ENCODE measurements around the gene KCNG4. TPM values are rescaled to one million over a fixed set of nuclear protein-coding genes. Genes with fewer than 3 reads are reported as not detected.

KCNG4 gene
- total RNA-seq, 2 donors from 2014 or later = not detected

DNA sequence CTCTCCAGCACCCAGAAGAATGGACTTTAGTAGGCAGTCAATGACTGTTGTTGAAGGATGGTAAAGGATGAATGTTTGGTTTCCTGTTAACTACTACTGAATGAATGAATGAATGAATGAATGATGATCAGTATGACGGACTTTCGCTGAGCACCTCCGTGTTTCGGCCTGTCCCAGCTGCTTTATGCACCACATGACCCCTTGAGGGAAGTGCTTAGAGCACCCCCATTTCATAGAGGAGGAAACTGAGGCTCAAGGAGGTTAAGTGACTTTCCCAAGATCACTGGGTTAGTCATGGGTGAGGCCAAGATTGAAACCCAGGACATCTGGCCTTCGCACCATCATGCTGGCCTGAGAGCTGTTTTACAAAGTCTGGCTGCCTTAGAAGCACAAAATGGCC is 6.8 kb downstream of the KCNG4 start:
- no peak for TF ChIP-seq POLR2AphosphoS5 (IDR thresholded peaks at IDR 0.05)
- TF ChIP-seq CTCF (IDR thresholded peaks at IDR 0.05) = no peak
- no peak for TF ChIP-seq POLR2A (IDR thresholded peaks at IDR 0.05)
- intact Hi-C loops (cut with DNase I) = loop anchor here (10.0 kb wide), 1 partner anchor 72 kb away; no protein-coding TSS in a partner anchor
- Histone ChIP-seq H3K9me3 (no peaks in the 10 kb centered on the region), H3K36me3 (no peaks in the 10 kb centered on the region), H3K4me3 (no peak overlapping the region), H3K27ac (no peak overlapping the region), H3K4me1 (replicated peaks) (no peaks in the 10 kb centered on the region), H3K27me3 (replicated peaks; ENCODE audit: insufficient read depth) (no peaks in the 10 kb centered on the region)
- WGBS = 98% methylated on average over 5 of the region's 5 CpGs
- no peak for DNase-seq (ENCODE audit: low spot score)

DNA sequence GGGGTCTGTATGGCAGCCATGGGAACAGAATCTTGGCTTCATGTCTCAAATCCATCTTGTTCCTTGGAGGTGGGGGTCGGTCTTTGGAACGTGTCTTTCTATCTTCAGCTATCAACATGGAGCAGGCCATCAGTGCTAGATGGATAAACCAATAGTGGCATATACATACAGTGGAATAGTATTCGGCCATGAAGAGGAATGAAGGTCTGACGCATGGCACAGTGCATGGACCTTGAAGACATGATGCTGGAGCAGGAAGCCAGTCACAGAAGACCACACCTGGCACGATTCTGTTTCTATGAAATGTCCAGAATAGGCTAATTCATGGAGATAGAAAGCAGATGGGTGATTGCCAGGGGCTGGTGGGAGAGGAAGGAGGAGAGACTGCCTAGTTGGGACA is 7.8 kb downstream of the KCNG4 start:
- TF ChIP-seq POLR2A (IDR thresholded peaks at IDR 0.05) = no peak
- TF ChIP-seq POLR2AphosphoS5 (IDR thresholded peaks at IDR 0.05) = no peak
- no peak for TF ChIP-seq CTCF (IDR thresholded peaks at IDR 0.05)

GRCh38 chr16:84229471-84229870 is 10.3 kb downstream of the KCNG4 start:
- 81% methylated on average over 11 of the region's 11 CpGs for WGBS
- intact Hi-C loops (cut with DNase I) = no loop called here
- Histone ChIP-seq H3K27ac (no peak overlapping the region), H3K4me1 (replicated peaks) (no peaks in the 10 kb centered on the region), H3K9me3 (no peaks in the 10 kb centered on the region), H3K4me3 (no peak overlapping the region), H3K27me3 (replicated peaks; ENCODE audit: insufficient read depth) (no peaks in the 10 kb centered on the region), H3K36me3 (no peaks in the 10 kb centered on the region)
- TF ChIP-seq POLR2A (IDR thresholded peaks at IDR 0.05) (no peak), POLR2AphosphoS5 (IDR thresholded peaks at IDR 0.05) (no peak), CTCF (IDR thresholded peaks at IDR 0.05) (no peak)
- DNase-seq (ENCODE audit: low spot score) = no peak

More for the DNA sequence above, 7.8 kb downstream of the KCNG4 start:
- H3K27ac ChIP-seq = no peak overlapping the region
- 94% methylated on average over 5 of the region's 5 CpGs for WGBS
- intact Hi-C loops (cut with DNase I) = loop anchor here (10.0 kb wide), 1 partner anchor 73 kb away; no protein-coding TSS in a partner anchor
- H3K9me3 ChIP-seq = no peaks in the 10 kb centered on the region
- no peaks in the 10 kb centered on the region for H3K27me3 ChIP-seq (replicated peaks; ENCODE audit: insufficient read depth)
- H3K4me1 ChIP-seq (replicated peaks) = no peaks in the 10 kb centered on the region
- DNase-seq (ENCODE audit: low spot score) = no peak
- no peak overlapping the region for H3K4me3 ChIP-seq
- H3K36me3 ChIP-seq = no peaks in the 10 kb centered on the region

GRCh38 chr16:84228256-84228838 is 11.5 kb downstream of the KCNG4 start:
- no peak overlapping the region for H3K4me3 ChIP-seq
- TF ChIP-seq POLR2A (IDR thresholded peaks at IDR 0.05) (no peak), CTCF (IDR thresholded peaks at IDR 0.05) (no peak), POLR2AphosphoS5 (IDR thresholded peaks at IDR 0.05) (no peak)
- peak overlapping the region; percentile 61 to 64 for H3K27ac ChIP-seq
- no peaks in the 10 kb centered on the region for H3K36me3 ChIP-seq
- intact Hi-C loops (cut with DNase I) = no loop called here
- no peak for DNase-seq (ENCODE audit: low spot score)
- WGBS = 41% methylated on average over 18 of the region's 18 CpGs
- H3K9me3 ChIP-seq = no peaks in the 10 kb centered on the region
- no peaks in the 10 kb centered on the region for H3K4me1 ChIP-seq (replicated peaks)
- no peaks in the 10 kb centered on the region for H3K27me3 ChIP-seq (replicated peaks; ENCODE audit: insufficient read depth)

DNA sequence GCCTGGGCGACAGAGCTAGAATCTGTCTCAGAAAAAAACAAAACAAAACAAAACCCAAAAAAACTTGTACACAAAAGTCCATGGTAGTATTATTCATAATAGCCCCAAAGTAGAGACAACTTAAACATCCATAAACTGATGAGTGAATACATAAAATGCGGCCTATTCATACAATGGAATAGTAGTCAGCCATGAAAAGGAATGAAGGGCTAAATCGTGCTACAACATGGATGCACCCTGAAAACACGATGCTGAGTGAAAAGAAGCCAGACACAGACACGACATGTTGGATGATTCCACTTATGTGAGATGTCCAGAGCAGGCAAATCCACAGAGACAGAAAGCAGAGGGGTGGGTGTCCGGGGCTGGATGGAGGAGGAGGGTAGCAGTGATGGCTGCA is 12.3 kb downstream of the KCNG4 start:
- DNase-seq (ENCODE audit: low spot score) = no peak
- Histone ChIP-seq H3K4me1 (replicated peaks) (no peaks in the 10 kb centered on the region), H3K27ac (no peak overlapping the region), H3K27me3 (replicated peaks; ENCODE audit: insufficient read depth) (no peaks in the 10 kb centered on the region), H3K9me3 (no peaks in the 10 kb centered on the region), H3K36me3 (no peaks in the 10 kb centered on the region), H3K4me3 (no peak overlapping the region)
- intact Hi-C loops (cut with DNase I) = no loop called here
- TF ChIP-seq CTCF (IDR thresholded peaks at IDR 0.05) (no peak), POLR2AphosphoS5 (IDR thresholded peaks at IDR 0.05) (no peak), POLR2A (IDR thresholded peaks at IDR 0.05) (no peak)
- 93% methylated on average over 6 of the region's 6 CpGs for WGBS
